ENCODE measurements around the gene KIF11.

KIF11 gene

DNA sequence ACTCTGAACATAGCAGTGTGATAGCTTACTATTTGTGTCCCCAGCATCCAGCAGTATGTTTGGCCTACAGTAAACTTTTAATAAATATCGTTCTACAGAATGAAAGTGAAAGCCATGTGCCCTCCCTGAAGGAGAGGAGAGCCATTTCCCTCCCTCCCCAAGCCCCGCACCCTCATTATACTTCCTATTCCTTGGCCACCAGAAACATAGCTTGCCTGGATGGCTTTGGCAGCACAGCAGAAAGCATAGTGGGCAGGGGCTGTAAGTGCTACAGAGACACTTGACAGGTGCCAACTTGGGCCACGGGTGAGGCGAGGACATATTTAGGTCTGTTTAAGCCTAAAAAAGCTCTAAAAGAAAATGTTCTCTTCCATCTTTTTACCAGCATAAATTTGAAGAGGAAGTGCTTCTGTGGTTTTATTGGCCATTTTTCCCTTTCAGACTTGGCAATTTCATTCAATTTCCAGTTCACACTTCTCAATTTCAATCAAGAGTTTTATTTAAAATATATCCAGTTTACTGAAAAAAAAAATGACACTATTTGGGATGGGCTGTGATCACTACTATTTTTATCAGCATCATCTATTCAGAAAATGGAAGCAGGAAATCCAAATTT, 109.5 kb downstream of the KIF11 start:
- no peak for DNase-seq (ENCODE audit: low read depth in 3 of 3)
